Mesodermal cell (in vitro differentiated cells): Measurements from ENCODE around the gene DOC2A. TPM values are rescaled to one million over a fixed set of nuclear protein-coding genes. Genes with fewer than 3 reads are reported as not detected.
A peak's percentile ranks its signal among the peaks of the same experiment; 100 is the strongest.

Experiments used
- H3K27ac ChIP-seq: 2 replicates; pipeline ENCODE4 v1.7.0; 2013; ENCODE audit warnings: mild to moderate bottlenecking, low read depth, low read length, moderate library complexity; ENCODE audit not compliant: severe bottlenecking
- H3K36me3 ChIP-seq: 2 replicates; pipeline ENCODE4 v1.7.1; 2013; ENCODE audit warnings: mild to moderate bottlenecking, low read length, moderate library complexity; ENCODE audit not compliant: control insufficient read depth, insufficient read depth
- H3K4me1 ChIP-seq: one replicate; pipeline ENCODE4 v1.7.1; 2013; ENCODE audit warnings: mild to moderate bottlenecking, low read length; ENCODE audit not compliant: insufficient read depth, control insufficient read depth, poor library complexity, severe bottlenecking
- H3K4me3 ChIP-seq: 2 replicates; pipeline ENCODE4 v1.7.0; 2013; ENCODE audit warnings: low read length, control low read depth, mild to moderate bottlenecking; ENCODE audit not compliant: insufficient read depth, poor library complexity, severe bottlenecking; ENCODE audit errors: extremely low read depth
- H3K9me3 ChIP-seq: 2 replicates; pipeline ENCODE4 v1.7.1; 2013; ENCODE audit warnings: mild to moderate bottlenecking, low read length, moderate library complexity; ENCODE audit not compliant: control insufficient read depth
- WGBS, 2 experiments: methylation state at CpG; one replicate each; pipeline ENCODE4 v1.1.5; 2013; ENCODE audit warnings: missing lambda C conversion rate in 2 of 2; ENCODE audit not compliant: insufficient coverage in 2 of 2; 5-methylcytosine and 5-hydroxymethylcytosine counted together
- polyA plus RNA-seq, 2 experiments: library from polyadenylated mRNA; stranded (reverse); fragments of 50-300 nt; gene quantifications; one replicate each; pipeline ENCODE4 v1.2.3, GENCODE V29; 2013

DOC2A gene
- 1.5 TPM for polyA plus RNA-seq (2013, experiment 1 of 2)
- 2.3 TPM for polyA plus RNA-seq (2013, experiment 2 of 2)

DNA sequence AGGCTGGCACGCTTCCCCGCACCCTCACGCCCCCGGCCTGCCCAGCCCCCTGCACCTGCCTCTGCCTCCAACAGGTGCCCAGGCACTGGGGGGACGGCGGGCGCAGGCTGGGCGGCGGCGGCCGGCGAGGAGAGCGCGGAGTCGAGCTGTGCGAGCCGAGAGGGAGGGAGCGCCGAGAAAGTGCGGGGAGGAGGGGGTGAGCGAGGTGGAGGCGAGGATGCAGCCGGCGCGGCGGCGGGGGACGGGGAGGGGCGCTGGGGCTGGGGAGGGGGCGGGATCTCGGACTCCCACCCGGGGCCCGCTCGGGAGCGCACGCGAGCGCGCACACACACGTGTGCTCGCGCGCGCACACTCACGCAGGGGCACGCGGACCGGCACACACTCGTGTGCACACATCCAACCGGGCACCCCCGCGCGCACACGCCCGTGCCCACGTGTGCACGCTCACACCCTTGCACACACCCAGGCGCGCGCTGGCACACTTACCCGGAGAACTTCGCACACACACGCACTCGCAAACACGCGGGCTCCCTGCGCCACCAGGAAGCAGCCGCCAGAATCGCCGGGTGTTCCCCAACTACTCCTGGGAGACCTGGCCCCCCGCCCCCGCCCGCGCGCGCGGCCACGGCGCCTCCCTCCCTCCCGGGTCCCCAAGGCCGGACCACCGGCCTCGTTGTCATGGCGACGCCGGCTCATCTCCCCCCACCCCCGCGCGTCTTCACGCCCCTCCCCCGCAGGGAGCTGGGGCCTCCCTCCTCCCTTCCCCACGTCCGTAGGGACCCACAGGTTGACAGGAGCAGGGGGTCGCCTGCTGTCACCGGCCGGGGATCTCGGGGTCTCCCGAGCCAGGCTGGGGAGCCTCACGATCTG is at the start of gene DOC2A:
TSS of gene DOC2A (minus strand) at position 184 of the 870 bp plus-strand sequence. CDS start 805 bp downstream, outside the sequence.
- H3K4me1 ChIP-seq: no peaks in the 10 kb centered on the region
- no peak within 1 kb of the TSS for H3K27ac ChIP-seq
- H3K9me3 ChIP-seq: no peaks in the 10 kb centered on the region
- H3K36me3 ChIP-seq: no peaks in the 10 kb centered on the region
- 0 to 1% methylated on average over 44 to 48 of the region's 99 CpGs for WGBS, 2 experiments
- peak within 1 kb of the TSS; percentile 44 for H3K4me3 ChIP-seq

- Histone ChIP-seq H3K27ac (no peak overlapping the region), H3K9me3 (no peaks in the 10 kb centered on the region), H3K4me3 (no peak overlapping the region), H3K36me3 (peaks cover 40% of the 10 kb centered on the region), H3K4me1 (peaks cover 9% of the 10 kb centered on the region)
- WGBS, 2 experiments: 100% methylated on average over 4 of the region's 4 CpGs
These were observed 49.5 kb upstream of the DOC2A start for GRCh38 chr16:30060346-30060745.

DNA sequence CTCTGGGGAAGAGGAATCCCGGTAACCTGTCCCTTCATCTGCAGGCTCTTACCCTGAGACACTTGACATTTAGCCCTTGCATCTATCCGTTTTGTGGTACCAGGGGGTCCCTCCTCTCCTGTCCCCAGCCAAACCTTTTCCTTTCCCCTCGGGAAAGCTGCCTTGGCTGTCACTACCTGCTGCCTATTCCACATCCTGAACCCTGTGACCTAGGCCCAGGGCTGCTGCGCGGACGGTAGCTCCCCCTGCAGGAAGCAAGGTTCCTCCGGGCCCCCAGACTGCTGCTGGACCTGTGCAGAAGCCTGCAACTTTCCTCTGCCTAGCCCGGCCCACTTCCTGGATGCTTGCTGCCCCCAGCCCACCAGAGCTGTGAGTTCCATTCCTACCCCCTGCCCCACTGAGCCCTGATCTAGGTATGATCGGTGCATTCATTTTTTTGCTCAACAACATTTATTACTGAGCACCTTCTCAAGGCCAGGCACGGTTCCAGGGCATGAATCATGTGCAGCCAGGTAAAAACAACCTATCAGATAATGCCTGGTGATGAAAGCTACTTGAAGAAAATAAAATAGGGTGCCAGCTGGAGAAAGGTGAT is 44.2 kb upstream of the DOC2A start:
- Histone ChIP-seq H3K27ac (no peak overlapping the region), H3K9me3 (no peaks in the 10 kb centered on the region), H3K4me1 (peaks cover 22% of the 10 kb centered on the region), H3K36me3 (peaks cover 30% of the 10 kb centered on the region), H3K4me3 (peak overlapping the region; percentile 8)
- 24 to 30% methylated on average over 8 to 9 of the region's 10 CpGs for WGBS, 2 experiments

- Histone ChIP-seq H3K4me3 (peak overlapping the region; percentile 88), H3K9me3 (no peaks in the 10 kb centered on the region), H3K27ac (no peak overlapping the region), H3K36me3 (peaks cover 24% of the 10 kb centered on the region), H3K4me1 (peaks cover 22% of the 10 kb centered on the region)
- 75 to 76% methylated on average over 8 of the region's 8 CpGs for whole genome bisulfite sequencing, 2 experiments
These were observed 43.6 kb upstream of the DOC2A start for GRCh38 chr16:30054451-30054850.

GRCh38 chr16:30053376-30054015 is 42.7 kb upstream of the DOC2A start:
- Histone ChIP-seq H3K4me3 (peak overlapping the region; percentile 88), H3K27ac (peak overlapping the region; percentile 93), H3K36me3 (peaks cover 17% of the 10 kb centered on the region), H3K9me3 (no peaks in the 10 kb centered on the region), H3K4me1 (peaks cover 27% of the 10 kb centered on the region)
- 17 to 20% methylated on average over 13 to 15 of the region's 19 CpGs for WGBS, 2 experiments

GRCh38 chr16:30052671-30053372 is 42.0 kb upstream of the DOC2A start:
- 4 to 5% methylated on average over 18 to 23 of the region's 58 CpGs for WGBS, 2 experiments
- peak overlapping the region; percentile 88 for H3K4me3 ChIP-seq
- H3K36me3 ChIP-seq: peaks cover 14% of the 10 kb centered on the region
- H3K9me3 ChIP-seq: no peaks in the 10 kb centered on the region
- H3K27ac ChIP-seq: peak overlapping the region; percentile 93
- H3K4me1 ChIP-seq: peaks cover 27% of the 10 kb centered on the region

- Histone ChIP-seq H3K4me3 (no peak overlapping the region), H3K27ac (peak overlapping the region; percentile 89), H3K36me3 (peaks cover 8% of the 10 kb centered on the region), H3K9me3 (no peaks in the 10 kb centered on the region), H3K4me1 (peaks cover 27% of the 10 kb centered on the region)
- WGBS, 2 experiments: 60 to 79% methylated on average over 3 of the region's 3 CpGs
These were observed 40.7 kb upstream of the DOC2A start for GRCh38 chr16:30051518-30051917.

- no peak overlapping the region for H3K4me3 ChIP-seq
- H3K9me3 ChIP-seq: no peaks in the 10 kb centered on the region
- no peak overlapping the region for H3K27ac ChIP-seq
- peaks cover 24% of the 10 kb centered on the region for H3K4me1 ChIP-seq
- 93 to 95% methylated on average over 7 of the region's 8 CpGs for WGBS, 2 experiments
- no peaks in the 10 kb centered on the region for H3K36me3 ChIP-seq
These were observed 39.0 kb upstream of the DOC2A start for GRCh38 chr16:30049871-30050270.

- Histone ChIP-seq H3K36me3 (no peaks in the 10 kb centered on the region), H3K4me3 (no peak overlapping the region), H3K27ac (no peak overlapping the region), H3K9me3 (no peaks in the 10 kb centered on the region), H3K4me1 (peaks cover 12% of the 10 kb centered on the region)
- WGBS, 2 experiments: no CpG with 5 or more reads among the region's 1 CpG
These were observed 35.8 kb upstream of the DOC2A start for GRCh38 chr16:30046588-30046987.

DNA sequence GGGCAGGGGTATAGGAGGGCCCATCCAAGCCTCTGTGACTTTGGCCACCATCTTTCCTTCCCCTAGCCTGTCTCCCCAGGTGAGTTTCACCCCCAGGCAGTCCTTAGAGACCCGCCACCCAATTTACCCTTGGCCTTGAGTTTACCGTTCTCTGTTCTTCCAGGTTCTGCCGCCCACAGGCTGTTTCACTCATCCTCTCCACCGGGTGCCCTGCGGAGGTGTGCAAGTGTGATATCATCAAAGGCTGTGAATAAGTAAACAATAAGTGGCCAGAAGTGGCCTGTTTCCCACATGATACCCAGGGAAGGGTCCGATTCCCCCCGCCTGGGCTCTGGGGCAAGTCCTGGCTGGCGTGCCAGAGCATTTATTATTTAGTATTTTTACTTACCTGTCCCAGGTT is 35.4 kb upstream of the DOC2A start:
- no peak overlapping the region for H3K4me3 ChIP-seq
- no peaks in the 10 kb centered on the region for H3K9me3 ChIP-seq
- no peak overlapping the region for H3K27ac ChIP-seq
- H3K4me1 ChIP-seq: peaks cover 12% of the 10 kb centered on the region
- no peaks in the 10 kb centered on the region for H3K36me3 ChIP-seq
- WGBS, 2 experiments: 77% methylated on average over 5 of the region's 8 CpGs; no CpG with 5 or more reads in 1 of the 2 experiments
